A673 (cell line): ENCODE results near the gene CPA1. TPM values are rescaled to one million over a fixed set of nuclear protein-coding genes. Genes with fewer than 3 reads are reported as not detected.

Source experiments
- BruUV-seq: library from RNA; stranded (reverse); fragments of 400-500 nt; replicated peaks from 2 replicates; lab custom pipeline; 2021; lab: Mats Ljungman, UMichigan
- CTCF ChIA-PET: fragments of 300-600 bp; sonication (Branson Sonifier 250); formaldehyde crosslinking; loops from one replicate; lab custom pipeline; 2022; ENCODE audit warnings: antibody characterized with exemption; lab: Charles Lee
- POLR2A ChIA-PET: fragments of 300-600 bp; sonication (Branson Sonifier 250); formaldehyde crosslinking; loops from one replicate; lab custom pipeline; 2022; ENCODE audit warnings: antibody characterized with exemption; ENCODE audit not compliant: low non-redundant PET; lab: Charles Lee
- DNase-seq: peaks from one replicate; pipeline ENCODE4 v3.0.0-alpha.2; 2015; ENCODE audit warnings: low spot score
- H3K27ac ChIP-seq: fragments of 200-600 bp; sonication (generic); 2 replicates; pipeline ENCODE4 v1.5.1; 2016; ENCODE audit warnings: mixed run types, low read depth, mild to moderate bottlenecking, mixed read lengths, antibody characterized with exemption, low read length; ENCODE audit not compliant: poor library complexity, severe bottlenecking
- H3K27me3 ChIP-seq: fragments of 200-600 bp; sonication (generic); replicated peaks from 2 replicates; pipeline ENCODE4 v1.6.1; 2017; ENCODE audit warnings: mixed run types, low read depth, mild to moderate bottlenecking, mixed read lengths, antibody characterized with exemption, low read length; ENCODE audit not compliant: insufficient read depth, poor library complexity
- H3K36me3 ChIP-seq: fragments of 200-600 bp; sonication (generic); 2 replicates; pipeline ENCODE4 v1.6.1; 2016; ENCODE audit warnings: mixed run types, mild to moderate bottlenecking, mixed read lengths, antibody characterized with exemption, low read length; ENCODE audit not compliant: insufficient read depth, poor library complexity, severe bottlenecking
- H3K4me1 ChIP-seq: fragments of 200-600 bp; sonication (generic); 2 replicates; pipeline ENCODE4 v1.6.1; 2017; ENCODE audit warnings: mixed run types, mild to moderate bottlenecking, mixed read lengths, antibody characterized with exemption, low read length; ENCODE audit not compliant: insufficient read depth, poor library complexity, severe bottlenecking
- H3K4me3 ChIP-seq: fragments of 200-600 bp; sonication (generic); 2 replicates; pipeline ENCODE4 v1.5.1; 2016; ENCODE audit warnings: low read depth, mixed run types, mild to moderate bottlenecking, mixed read lengths, low read length; ENCODE audit not compliant: poor library complexity, severe bottlenecking
- H3K9me3 ChIP-seq: fragments of 200-600 bp; sonication (generic); 2 replicates; pipeline ENCODE4 v1.6.1; 2016; ENCODE audit warnings: mixed run types, low read depth, mild to moderate bottlenecking, mixed read lengths, antibody characterized with exemption, low read length; ENCODE audit not compliant: poor library complexity, severe bottlenecking
- EZH2 ChIP-seq: fragments of 200-600 bp; sonication (generic); IDR thresholded peaks from 2 replicates; pipeline ENCODE4 v1.6.1; 2017; ENCODE audit warnings: borderline replicate concordance, low read depth, mild to moderate bottlenecking, mixed read lengths, antibody characterized with exemption, low read length; ENCODE audit not compliant: poor library complexity, severe bottlenecking
- intact Hi-C: fragments of 100-400 bp; cut with micrococcal nuclease; formaldehyde crosslinking; loops from one replicate; pipeline ENCODE4 v1.10.0; 2022; ENCODE audit not compliant: unreplicated experiment
- total RNA-seq: library from RNA; stranded (reverse); gene quantifications from 2 replicates; pipeline ENCODE4 v1.2.3, GENCODE V29; 2021
- TF ChIP-seq, protein P1 (sequence below): fragments of 300-800, 200-600 bp; sonication (generic); conservative IDR thresholded peaks from 2 replicates; pipeline ENCODE4 v1.5.1; 2017; ENCODE audit warnings: low read depth, mild to moderate bottlenecking, antibody characterized with exemption, low read length, moderate library complexity, mixed read lengths

The CPA1 gene
- total RNA-seq, 1 experiment from 2014 or later, result not detected

DNA sequence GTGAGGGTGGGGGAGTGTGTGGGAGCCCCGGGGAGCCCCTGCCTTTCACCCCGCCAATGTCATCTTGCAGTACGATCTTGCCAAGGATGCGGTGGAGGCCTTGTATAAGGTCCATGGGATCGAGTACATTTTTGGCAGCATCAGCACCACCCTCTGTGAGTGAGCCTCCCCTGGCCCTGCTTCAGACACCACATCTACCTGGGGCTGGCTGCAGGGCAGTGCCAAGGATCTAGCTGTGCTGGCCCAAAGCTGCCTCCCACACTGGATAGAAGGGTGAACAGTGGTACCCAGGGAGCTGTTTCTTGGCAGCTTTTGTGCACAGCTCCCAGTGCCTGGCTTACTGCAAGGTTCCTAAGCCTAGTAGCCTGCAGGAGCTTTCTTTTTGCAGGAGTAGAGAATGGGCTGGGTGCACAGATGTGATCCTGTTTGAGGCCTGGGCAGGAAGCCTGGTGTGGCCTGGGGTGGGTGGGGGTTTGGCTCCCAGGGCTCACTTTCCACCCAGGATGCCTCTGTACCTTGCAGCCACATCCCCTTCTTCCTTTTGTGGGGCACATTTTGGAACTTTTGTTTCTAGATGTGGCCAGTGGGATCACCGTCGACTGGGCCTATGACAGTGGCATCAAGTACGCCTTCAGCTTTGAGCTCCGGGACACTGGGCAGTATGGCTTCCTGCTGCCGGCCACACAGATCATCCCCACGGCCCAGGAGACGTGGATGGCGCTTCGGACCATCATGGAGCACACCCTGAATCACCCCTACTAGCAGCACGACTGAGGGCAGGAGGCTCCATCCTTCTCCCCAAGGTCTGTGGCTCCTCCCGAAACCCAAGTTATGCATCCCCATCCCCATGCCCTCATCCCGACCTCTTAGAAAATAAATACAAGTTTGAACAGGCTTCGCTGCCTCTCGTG is 12.2 kb upstream of the CPA1 start:
- CTCF ChIA-PET, result no interaction called here
- POLR2A ChIA-PET, result no interaction called here
- intact Hi-C loops, result no loop called here
- Histone ChIP-seq H3K4me1 (peaks cover 17% of the 10 kb centered on the region), H3K9me3 (no peaks in the 10 kb centered on the region), H3K4me3 (no peak overlapping the region), H3K36me3 (no peaks in the 10 kb centered on the region), H3K27me3 (no peaks in the 10 kb centered on the region), H3K27ac (no peak overlapping the region)
- no TSS peak for BruUV-seq
- no peak for TF ChIP-seq EZH2
- TF ChIP-seq, protein P1, sequence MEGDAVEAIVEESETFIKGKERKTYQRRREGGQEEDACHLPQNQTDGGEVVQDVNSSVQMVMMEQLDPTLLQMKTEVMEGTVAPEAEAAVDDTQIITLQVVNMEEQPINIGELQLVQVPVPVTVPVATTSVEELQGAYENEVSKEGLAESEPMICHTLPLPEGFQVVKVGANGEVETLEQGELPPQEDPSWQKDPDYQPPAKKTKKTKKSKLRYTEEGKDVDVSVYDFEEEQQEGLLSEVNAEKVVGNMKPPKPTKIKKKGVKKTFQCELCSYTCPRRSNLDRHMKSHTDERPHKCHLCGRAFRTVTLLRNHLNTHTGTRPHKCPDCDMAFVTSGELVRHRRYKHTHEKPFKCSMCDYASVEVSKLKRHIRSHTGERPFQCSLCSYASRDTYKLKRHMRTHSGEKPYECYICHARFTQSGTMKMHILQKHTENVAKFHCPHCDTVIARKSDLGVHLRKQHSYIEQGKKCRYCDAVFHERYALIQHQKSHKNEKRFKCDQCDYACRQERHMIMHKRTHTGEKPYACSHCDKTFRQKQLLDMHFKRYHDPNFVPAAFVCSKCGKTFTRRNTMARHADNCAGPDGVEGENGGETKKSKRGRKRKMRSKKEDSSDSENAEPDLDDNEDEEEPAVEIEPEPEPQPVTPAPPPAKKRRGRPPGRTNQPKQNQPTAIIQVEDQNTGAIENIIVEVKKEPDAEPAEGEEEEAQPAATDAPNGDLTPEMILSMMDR, result no peak
- DNase-seq, result no peak

DNA sequence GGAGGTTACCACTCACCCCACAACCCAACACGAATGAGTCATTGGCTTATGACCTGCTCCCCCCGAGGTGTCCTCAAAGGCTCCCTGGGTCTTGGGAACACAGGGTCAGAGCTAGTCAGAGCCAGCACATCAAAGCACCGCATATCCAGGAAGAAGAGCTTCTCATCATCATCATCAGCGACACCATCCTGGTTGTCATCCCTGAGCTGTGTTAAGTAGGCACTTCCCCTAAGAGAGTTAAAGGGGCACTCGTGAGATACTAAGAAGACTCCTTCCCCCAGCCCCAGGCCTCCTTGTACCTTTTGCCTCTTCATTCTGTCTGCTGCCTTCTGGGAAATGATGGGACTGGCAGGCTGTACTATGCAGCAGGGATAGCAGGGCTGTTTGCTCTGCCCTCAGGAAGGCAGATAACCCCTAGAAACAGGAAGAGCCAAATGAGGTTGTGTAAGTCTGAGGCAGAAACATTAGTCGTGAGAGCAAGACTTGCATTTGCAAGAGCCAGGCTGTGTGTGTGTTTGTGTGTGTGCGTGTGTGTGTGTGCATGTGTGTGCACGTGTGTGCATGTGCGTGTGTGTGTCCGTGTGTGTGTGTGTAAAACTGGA is 11.1 kb upstream of the CPA1 start:
- no peak for DNase-seq
- intact Hi-C loops, result no loop called here
- no peaks in the 10 kb centered on the region for H3K36me3 ChIP-seq
- H3K4me3 ChIP-seq, result no peak overlapping the region
- no peak overlapping the region for H3K27ac ChIP-seq
- no TSS peak for BruUV-seq
- ChIA-PET POLR2A (no interaction called here), CTCF (no interaction called here)
- H3K27me3 ChIP-seq, result no peaks in the 10 kb centered on the region
- H3K4me1 ChIP-seq, result peaks cover 17% of the 10 kb centered on the region
- H3K9me3 ChIP-seq, result no peaks in the 10 kb centered on the region
- TF ChIP-seq, protein P1, result no peak
- TF ChIP-seq EZH2, result no peak

DNA sequence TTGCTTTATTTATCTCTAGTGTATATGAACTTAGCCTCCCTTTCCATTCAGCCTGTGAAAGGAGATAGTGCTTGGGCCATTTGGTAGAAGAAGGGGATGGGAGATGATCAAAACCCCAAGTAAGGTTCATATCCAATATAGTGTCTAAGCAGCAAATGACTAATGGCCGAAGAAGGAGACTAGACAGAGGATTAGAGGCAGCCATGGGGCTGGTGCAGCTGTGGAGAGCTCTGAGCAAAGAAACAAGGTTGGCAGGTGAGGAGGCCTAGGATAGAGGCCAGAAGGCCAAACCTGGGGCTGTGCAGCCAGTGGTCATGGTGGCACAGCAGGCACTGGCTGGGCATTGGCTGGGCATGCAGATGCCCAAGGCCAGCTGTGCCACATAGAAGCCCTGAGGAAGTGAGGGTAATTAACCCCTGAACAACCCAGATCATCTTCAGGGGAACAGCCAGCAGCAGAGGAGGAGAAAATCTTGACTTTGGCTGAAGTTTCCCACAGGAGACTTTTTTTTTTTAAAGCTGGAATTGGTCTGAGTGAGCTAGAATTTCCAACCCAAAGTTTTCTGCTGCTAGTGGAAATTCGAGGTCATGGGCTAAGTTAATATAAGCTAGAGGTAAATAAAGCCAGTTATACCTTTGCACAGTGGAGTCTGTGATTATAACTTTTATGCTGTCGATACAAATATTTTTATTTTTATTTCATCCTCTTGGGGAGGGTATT is 10.3 kb upstream of the CPA1 start:
- Histone ChIP-seq H3K4me3 (no peak overlapping the region), H3K27me3 (no peaks in the 10 kb centered on the region), H3K36me3 (no peaks in the 10 kb centered on the region), H3K9me3 (no peaks in the 10 kb centered on the region), H3K4me1 (peaks cover 12% of the 10 kb centered on the region), H3K27ac (no peak overlapping the region)
- no TSS peak for BruUV-seq
- intact Hi-C loops, result no loop called here
- TF ChIP-seq, protein P1, result no peak
- no peak for TF ChIP-seq EZH2
- DNase-seq, result no peak
- ChIA-PET CTCF (no interaction called here), POLR2A (no interaction called here)
